H1 (cell line): Measurements from ENCODE around the gene RHOU. TPM values are rescaled to one million over a fixed set of nuclear protein-coding genes. Genes with fewer than 3 reads are reported as not detected.
A peak's percentile ranks its signal among the peaks of the same experiment; 100 is the strongest.

Source experiments
- BACH1 ChIP-seq: IDR thresholded peaks from 2 replicates; pipeline ENCODE4 v1.6.1; 2012; ENCODE audit warnings: low read length, improper control_type of control experiment
- CHD1 ChIP-seq: IDR thresholded peaks from 2 replicates; pipeline ENCODE4 v1.6.1; 2012; ENCODE audit warnings: low read depth, low read length, improper control_type of control experiment
- KDM4A ChIP-seq: IDR thresholded peaks from one replicate; pipeline ENCODE4 v1.7.1; 2012; ENCODE audit warnings: low read depth, mild to moderate bottlenecking, moderate library complexity, low read length, inconsistent platforms; ENCODE audit not compliant: severe bottlenecking
- KDM5A ChIP-seq: fragments of 200-600 bp; IDR thresholded peaks from 2 replicates; pipeline ENCODE4 v1.7.1; 2012; ENCODE audit warnings: mild to moderate bottlenecking, low read length, inconsistent platforms, mixed read lengths
- RBBP5 ChIP-seq: IDR thresholded peaks from 2 replicates; pipeline ENCODE4 v1.7.1; 2012; ENCODE audit warnings: low read depth, mild to moderate bottlenecking, inconsistent platforms, low read length, moderate library complexity, borderline replicate concordance
- SIX5 ChIP-seq: IDR thresholded peaks from 2 replicates; pipeline ENCODE4 v1.6.1; 2011; ENCODE audit warnings: mild to moderate bottlenecking, low read depth, low read length
- SP4 ChIP-seq: IDR thresholded peaks from 2 replicates; pipeline ENCODE4 v1.6.1; 2012; ENCODE audit warnings: low read length, inconsistent platforms
- SUZ12 ChIP-seq: fragments of 200-600 bp; sonication (generic); IDR thresholded peaks from 2 replicates; pipeline ENCODE4 v1.6.1; 2012; ENCODE audit warnings: mild to moderate bottlenecking, inconsistent platforms, low read length, moderate library complexity, mixed read lengths
- TAF7 ChIP-seq: optimal IDR thresholded peaks from 2 replicates; pipeline ENCODE3; 2011; ENCODE audit warnings: low read depth, mild to moderate bottlenecking, inconsistent platforms, low read length, moderate library complexity, borderline replicate concordance
- polyA plus RNA-seq, 7 experiments: library from polyadenylated mRNA; depleted of rRNA in 3 of 7; stranded (reverse) in 5 of 7; unstranded in 2 of 7; fragments of >200 nt in 5 of 7; fragments of 200-250 nt in 2 of 7; gene quantifications; 1 replicate in 5 of 7; 2 replicates in 1 of 7; 4 replicates in 1 of 7; pipeline versions ENCODE4 v1.2.1 to v1.2.3, GENCODE V29; 2011 to 2013; ENCODE audit warnings: missing spikeins in 2 of 7, mixed read lengths in 2 of 7
- total RNA-seq: library from RNA; stranded (reverse); fragmentation: NEBNext Ultra II Directional; extraction: Animal tissue kit (Norgen Biotek cat#: 25700); gene quantifications from 2 replicates; pipeline ENCODE4 v1.2.1, GENCODE V29; 2021
- TF ChIP-seq, protein P1 (sequence below), 3 experiments: IDR thresholded peaks; 1 replicate in 2 of 3; 2 replicates in 1 of 3; pipeline versions ENCODE4 v1.5.1 to v1.6.1; 2011; ENCODE audit warnings: low read length in 3 of 3, mild to moderate bottlenecking in 3 of 3, inconsistent platforms in 2 of 3, low read depth in 1 of 3, moderate library complexity in 1 of 3; ENCODE audit not compliant: insufficient read depth in 1 of 3; ENCODE audit errors: control extremely low read depth in 1 of 3

RHOU gene
- total and polyA plus RNA-seq, 2 of the 8 experiments (the other 6 are each of a cell fraction or from before 2014, with no cell fraction given): 3.0 to 3.4 TPM

DNA sequence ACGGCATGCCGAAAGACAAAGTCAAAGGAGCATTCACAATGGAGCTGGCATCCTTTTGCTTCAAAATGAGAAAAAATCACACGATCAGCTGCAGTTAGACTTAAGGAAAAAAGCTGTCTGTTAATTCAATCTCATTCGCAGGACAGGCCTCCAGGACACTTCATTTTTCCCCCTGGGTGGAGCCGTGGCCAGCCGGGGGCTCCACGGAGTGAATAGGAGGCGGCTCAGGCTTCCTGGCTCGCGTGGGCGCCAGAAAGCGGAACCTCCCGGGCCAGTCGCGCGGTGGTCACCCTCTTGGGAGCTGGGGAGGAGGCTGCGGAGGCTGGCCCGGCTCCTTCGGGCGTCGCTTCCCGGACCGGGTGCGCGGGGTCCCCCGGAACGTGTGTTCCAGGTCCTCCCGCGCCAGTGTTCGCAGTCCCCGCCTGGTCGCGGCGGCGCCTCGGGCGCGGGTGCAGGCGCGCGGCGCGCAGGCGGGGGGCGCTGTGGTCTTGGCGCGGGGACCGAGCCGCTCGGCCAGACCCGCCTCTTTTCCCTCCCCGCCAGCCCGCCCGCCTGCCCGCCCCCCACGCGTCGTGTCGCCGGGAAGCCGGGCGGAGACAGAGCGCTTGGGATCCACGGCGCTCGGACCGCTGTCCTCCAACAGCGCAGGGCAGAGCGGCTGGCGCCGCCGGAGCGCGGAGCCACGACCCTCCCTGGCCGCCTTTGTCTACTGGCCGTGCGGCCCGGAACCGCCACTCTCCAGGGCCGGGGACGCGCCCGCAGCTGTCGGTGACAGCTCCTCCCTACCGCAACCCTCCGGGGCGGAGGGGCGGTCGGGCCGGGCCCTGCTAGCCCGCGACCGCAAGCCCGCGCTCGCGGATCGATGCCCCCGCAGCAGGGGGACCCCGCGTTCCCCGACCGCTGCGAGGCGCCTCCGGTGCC, at the start of gene RHOU (continued):
- TF ChIP-seq KDM4A: peak; percentile 79
- TF ChIP-seq RBBP5: 0 out of 2 replicates have a peak, but pooled peaks have one; percentile 41
- no peak for TF ChIP-seq SP4
- TF ChIP-seq BACH1: peak; percentile 77
- TF ChIP-seq SUZ12: 0 out of 2 replicates have a peak, but pooled peaks have one; percentile 13
- TF ChIP-seq CHD1: no peak
- TF ChIP-seq TAF7: no peak
- TF ChIP-seq KDM5A: no peak
- TF ChIP-seq SIX5: no peak
- TF ChIP-seq, protein P1, sequence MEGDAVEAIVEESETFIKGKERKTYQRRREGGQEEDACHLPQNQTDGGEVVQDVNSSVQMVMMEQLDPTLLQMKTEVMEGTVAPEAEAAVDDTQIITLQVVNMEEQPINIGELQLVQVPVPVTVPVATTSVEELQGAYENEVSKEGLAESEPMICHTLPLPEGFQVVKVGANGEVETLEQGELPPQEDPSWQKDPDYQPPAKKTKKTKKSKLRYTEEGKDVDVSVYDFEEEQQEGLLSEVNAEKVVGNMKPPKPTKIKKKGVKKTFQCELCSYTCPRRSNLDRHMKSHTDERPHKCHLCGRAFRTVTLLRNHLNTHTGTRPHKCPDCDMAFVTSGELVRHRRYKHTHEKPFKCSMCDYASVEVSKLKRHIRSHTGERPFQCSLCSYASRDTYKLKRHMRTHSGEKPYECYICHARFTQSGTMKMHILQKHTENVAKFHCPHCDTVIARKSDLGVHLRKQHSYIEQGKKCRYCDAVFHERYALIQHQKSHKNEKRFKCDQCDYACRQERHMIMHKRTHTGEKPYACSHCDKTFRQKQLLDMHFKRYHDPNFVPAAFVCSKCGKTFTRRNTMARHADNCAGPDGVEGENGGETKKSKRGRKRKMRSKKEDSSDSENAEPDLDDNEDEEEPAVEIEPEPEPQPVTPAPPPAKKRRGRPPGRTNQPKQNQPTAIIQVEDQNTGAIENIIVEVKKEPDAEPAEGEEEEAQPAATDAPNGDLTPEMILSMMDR (IDR thresholded peaks at IDR 0.05; ENCODE audit: control extremely low read depth in 1 of 3, insufficient read depth in 1 of 3, low read depth in 1 of 3, low read length in 3 of 3): peak; percentile 44 to 77 (median 49); a peak in 3 of 4 replicates
- TF ChIP-seq, all 59 proteins: peak for 8
